Immature natural killer cell (primary cell): ENCODE results near the gene TMEM14A. TPM values are rescaled to one million over a fixed set of nuclear protein-coding genes. Genes with fewer than 3 reads are reported as not detected.

Source experiments
- polyA plus RNA-seq, 3 donors: library from polyadenylated mRNA; unstranded; fragments of 300-500 nt; fragmentation: Illumina TruSeq; gene quantifications; one replicate each; pipeline ENCODE4 v1.2.3, GENCODE V29; 2021

The TMEM14A gene
- polyA plus RNA-seq, 3 donors from 2014 or later = 15.7 to 23.5 (median 15.9) TPM

Other genes with a start within 250 kb of the TMEM14A start
- gene TRAM2, start 94.1 kb upstream of the TMEM14A start, polyA plus RNA-seq = 1 to 10 TPM; 1.7 to 7.0 (median 4.4) TPM
- not detected for gene GSTA2, start 92.4 kb downstream of the TMEM14A start, polyA plus RNA-seq
- gene GSTA1, start 132.7 kb downstream of the TMEM14A start, polyA plus RNA-seq = not detected
- gene GSTA5, start 169.7 kb downstream of the TMEM14A start, polyA plus RNA-seq = not detected
- not detected for gene GSTA3, start 238.6 kb downstream of the TMEM14A start, polyA plus RNA-seq